ENCODE data around the gene NCOA3.

Gene NCOA3

DNA sequence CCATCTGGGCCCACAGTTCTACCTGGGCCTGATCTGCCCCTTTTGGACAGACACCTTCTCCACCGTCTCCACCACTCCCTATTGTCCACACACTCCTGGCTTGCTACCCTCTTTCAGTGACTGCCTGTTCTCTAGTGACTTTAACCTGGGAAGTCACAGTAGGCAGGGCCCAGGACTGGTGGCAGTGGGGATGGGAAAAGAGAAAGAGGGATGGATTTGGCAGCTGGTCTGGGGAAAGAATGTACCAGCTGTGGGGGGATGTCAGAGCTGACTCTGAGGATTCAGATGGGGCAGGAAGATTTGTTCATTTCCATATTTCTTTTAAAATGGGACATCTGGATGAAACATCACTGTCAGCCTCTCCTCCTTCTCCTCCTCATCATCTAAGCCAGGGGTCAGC, 198.1 kb downstream of the NCOA3 start:
- no peak overlapping the region for H3K4me3 ChIP-seq (ENCODE audit: low read depth, low read length)

- H3K4me3 ChIP-seq (ENCODE audit: low read depth, low read length): no peak overlapping the region
Measured at GRCh38 chr20:47700327-47700726, 198.6 kb downstream of the NCOA3 start.

GRCh38 chr20:47701612-47702011, 199.9 kb downstream of the NCOA3 start:
- no peak overlapping the region for H3K4me3 ChIP-seq (ENCODE audit: low read depth, low read length)

- no peak overlapping the region for H3K4me3 ChIP-seq (ENCODE audit: low read depth, low read length)
Measured at GRCh38 chr20:47703748-47704147, 202.1 kb downstream of the NCOA3 start.

DNA sequence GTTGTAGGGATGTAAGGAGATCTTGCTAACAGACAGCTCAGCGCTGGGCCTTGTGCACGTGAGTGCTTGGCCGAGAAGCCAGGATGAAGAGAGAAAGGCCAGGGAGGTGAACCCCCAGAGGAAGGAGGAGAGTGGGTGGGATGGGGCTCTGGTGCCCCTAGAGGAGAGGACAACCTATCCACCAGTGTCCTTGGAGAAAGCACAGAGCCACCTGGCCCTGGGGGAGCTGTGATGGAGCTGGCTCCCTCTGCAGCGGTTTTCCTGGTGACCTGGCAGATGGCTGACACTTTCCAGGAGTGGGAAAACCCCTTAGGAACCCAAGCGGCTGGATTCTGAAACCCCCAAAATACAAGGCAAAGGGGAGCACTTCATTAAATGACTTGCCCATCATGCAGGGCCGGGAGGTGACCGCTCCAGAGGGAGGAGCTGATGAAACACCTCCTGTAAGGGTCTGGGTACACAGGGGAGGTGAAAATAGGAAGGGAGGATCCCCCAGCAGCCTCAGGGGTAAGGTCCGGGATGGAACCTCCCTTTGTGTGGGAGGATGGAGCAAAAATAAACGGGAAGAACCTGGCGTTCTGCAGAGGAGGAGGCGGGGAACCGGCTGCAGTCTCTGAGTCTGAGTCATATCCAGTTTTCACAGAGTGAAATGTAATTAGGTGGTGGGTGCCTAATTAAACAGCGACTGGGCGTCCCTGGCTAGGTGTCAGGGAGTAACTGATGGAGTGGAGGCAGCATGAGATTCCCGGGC, 203.2 kb downstream of the NCOA3 start:
- no peak overlapping the region for H3K4me3 ChIP-seq (ENCODE audit: low read depth, low read length)

DNA sequence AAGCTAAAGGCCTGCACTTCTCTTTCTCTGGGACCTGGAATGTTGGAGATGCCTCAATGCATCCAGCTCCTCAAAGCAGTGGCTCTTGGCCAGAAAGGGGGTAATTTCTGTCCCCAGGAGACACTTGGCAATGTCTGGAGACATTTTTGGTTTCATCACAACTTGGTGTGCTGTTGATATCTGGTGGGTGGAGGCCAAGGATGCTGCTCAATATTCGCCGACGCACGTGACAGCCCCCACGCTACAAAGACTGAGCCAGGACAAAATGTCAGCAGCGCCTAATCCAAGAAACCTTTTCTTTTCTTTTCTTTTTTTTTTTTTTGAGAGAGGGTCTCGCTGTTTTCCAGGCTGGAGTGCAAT, 203.8 kb downstream of the NCOA3 start:
- H3K4me3 ChIP-seq (ENCODE audit: low read depth, low read length): no peak overlapping the region

- H3K4me3 ChIP-seq (ENCODE audit: low read depth, low read length): no peak overlapping the region
Measured at GRCh38 chr20:47706345-47706744, 204.7 kb downstream of the NCOA3 start.
